Ishikawa (cell line): ENCODE results near the gene WDFY2.

Source experiments
- CREB1 ChIP-seq: IDR thresholded peaks from 2 replicates; pipeline ENCODE4 v1.6.1; 2012; ENCODE audit warnings: low read depth
- RAD21 ChIP-seq: IDR thresholded peaks from 2 replicates; pipeline ENCODE4 v1.6.1; 2012; ENCODE audit warnings: low read depth
- TAF1 ChIP-seq: IDR thresholded peaks from 2 replicates; pipeline ENCODE4 v1.6.1; 2012; ENCODE audit warnings: low read depth, mild to moderate bottlenecking
- YY1 ChIP-seq: IDR thresholded peaks from 2 replicates; pipeline ENCODE4 v1.6.1; 2012; ENCODE audit warnings: low read depth
- TF ChIP-seq, protein P1 (sequence below): IDR thresholded peaks from 2 replicates; pipeline ENCODE4 v1.6.1; 2012
- TF ChIP-seq, protein P2 (sequence below): IDR thresholded peaks from 2 replicates; pipeline ENCODE4 v1.6.1; 2012; ENCODE audit warnings: low read depth, mild to moderate bottlenecking

DNA sequence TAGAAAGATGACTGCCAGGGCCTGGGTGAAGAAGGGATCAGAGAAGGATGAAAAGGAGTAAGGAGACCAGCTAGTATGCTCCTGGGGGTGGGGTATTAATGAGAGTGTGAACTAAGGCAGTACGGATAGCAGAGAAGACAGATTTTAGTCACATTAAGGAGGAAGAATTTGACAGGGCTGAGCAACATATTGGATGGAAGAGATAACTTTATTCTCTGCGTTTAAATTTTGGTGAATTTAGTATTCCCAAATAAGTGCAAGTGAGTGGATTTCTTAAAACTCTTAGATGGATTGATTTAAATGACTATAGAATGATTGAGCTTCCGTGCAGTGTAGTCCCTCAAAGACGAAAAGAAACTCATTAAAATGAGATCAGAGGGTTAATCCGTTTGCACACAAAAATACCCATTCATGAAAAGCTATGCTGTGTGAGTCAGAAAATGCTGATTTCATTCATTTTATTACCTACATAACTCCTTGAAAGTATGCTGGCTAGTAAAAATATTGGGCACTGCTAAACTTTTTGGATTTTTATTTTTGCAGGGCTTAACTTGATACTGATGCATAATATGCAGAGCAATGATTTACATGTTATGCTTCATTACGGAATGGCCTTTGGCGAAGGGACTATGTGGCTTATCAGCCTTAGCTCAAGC, 54.1 kb downstream of the WDFY2 start:
- TF ChIP-seq, protein P1, sequence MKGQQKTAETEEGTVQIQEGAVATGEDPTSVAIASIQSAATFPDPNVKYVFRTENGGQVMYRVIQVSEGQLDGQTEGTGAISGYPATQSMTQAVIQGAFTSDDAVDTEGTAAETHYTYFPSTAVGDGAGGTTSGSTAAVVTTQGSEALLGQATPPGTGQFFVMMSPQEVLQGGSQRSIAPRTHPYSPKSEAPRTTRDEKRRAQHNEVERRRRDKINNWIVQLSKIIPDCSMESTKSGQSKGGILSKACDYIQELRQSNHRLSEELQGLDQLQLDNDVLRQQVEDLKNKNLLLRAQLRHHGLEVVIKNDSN = no peak
- TF ChIP-seq, protein P2, sequence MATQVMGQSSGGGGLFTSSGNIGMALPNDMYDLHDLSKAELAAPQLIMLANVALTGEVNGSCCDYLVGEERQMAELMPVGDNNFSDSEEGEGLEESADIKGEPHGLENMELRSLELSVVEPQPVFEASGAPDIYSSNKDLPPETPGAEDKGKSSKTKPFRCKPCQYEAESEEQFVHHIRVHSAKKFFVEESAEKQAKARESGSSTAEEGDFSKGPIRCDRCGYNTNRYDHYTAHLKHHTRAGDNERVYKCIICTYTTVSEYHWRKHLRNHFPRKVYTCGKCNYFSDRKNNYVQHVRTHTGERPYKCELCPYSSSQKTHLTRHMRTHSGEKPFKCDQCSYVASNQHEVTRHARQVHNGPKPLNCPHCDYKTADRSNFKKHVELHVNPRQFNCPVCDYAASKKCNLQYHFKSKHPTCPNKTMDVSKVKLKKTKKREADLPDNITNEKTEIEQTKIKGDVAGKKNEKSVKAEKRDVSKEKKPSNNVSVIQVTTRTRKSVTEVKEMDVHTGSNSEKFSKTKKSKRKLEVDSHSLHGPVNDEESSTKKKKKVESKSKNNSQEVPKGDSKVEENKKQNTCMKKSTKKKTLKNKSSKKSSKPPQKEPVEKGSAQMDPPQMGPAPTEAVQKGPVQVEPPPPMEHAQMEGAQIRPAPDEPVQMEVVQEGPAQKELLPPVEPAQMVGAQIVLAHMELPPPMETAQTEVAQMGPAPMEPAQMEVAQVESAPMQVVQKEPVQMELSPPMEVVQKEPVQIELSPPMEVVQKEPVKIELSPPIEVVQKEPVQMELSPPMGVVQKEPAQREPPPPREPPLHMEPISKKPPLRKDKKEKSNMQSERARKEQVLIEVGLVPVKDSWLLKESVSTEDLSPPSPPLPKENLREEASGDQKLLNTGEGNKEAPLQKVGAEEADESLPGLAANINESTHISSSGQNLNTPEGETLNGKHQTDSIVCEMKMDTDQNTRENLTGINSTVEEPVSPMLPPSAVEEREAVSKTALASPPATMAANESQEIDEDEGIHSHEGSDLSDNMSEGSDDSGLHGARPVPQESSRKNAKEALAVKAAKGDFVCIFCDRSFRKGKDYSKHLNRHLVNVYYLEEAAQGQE = no peak
- no peak for TF ChIP-seq RAD21
- no peak for TF ChIP-seq CREB1
- no peak for TF ChIP-seq TAF1
- no peak for TF ChIP-seq YY1
